Measurements from ENCODE around the gene EXT2. TPM values are rescaled to one million over a fixed set of nuclear protein-coding genes. Genes with fewer than 3 reads are reported as not detected.

Gene EXT2
- total RNA-seq, 2 donors from 2014 or later, result 47.7 to 60.3 TPM

- H3K36me3 Mint-ChIP-seq (ENCODE audit: low read depth), result peaks cover 11% of the 10 kb centered on the region
- peak; percentile 51 for TF ChIP-seq CTCF (conservative IDR thresholded peaks at IDR 0.05)
- DNase-seq, result no peak
- Histone ChIP-seq H3K27ac (ENCODE audit: low read depth, low read length) (no peak overlapping the region), H3K9ac (ENCODE audit: extremely low read depth, low read length, poor library complexity, severe bottlenecking) (no peak overlapping the region), H3K36me3 (ENCODE audit: control insufficient read depth, insufficient read depth, low read length) (no peaks in the 10 kb centered on the region), H3K27me3 (ENCODE audit: control insufficient read depth, insufficient read depth, low read length, poor library complexity, severe bottlenecking) (no peaks in the 10 kb centered on the region), H3K4me1 (ENCODE audit: control insufficient read depth, insufficient read depth, low read length) (peaks cover under 1% of the 10 kb centered on the region), H3K9me3 (ENCODE audit: control insufficient read depth, low read length) (peaks cover 16% of the 10 kb centered on the region), H3K4me3 (ENCODE audit: low read length) (no peak overlapping the region)
- peaks cover 39% of the 10 kb centered on the region for H3K4me1 Mint-ChIP-seq
- H3K27ac Mint-ChIP-seq, result no peak overlapping the region
- H3K27me3 Mint-ChIP-seq (ENCODE audit: insufficient read depth), result no peaks in the 10 kb centered on the region
- peaks cover 12% of the 10 kb centered on the region for H3K9me3 Mint-ChIP-seq
- 92 to 100% methylated on average over 2 of the region's 2 CpGs for WGBS, 2 experiments (ENCODE audit: insufficient coverage in 1 of 2, insufficient read length in 1 of 2)
- H3K4me3 Mint-ChIP-seq, result no peak overlapping the region
These were observed 102.8 kb downstream of the EXT2 start for GRCh38 chr11:44198146-44198724.

- Mint-ChIP-seq H3K4me1 (peaks cover 44% of the 10 kb centered on the region), H3K27ac (no peak overlapping the region), H3K9me3 (peaks cover 12% of the 10 kb centered on the region), H3K36me3 (ENCODE audit: low read depth) (peaks cover 11% of the 10 kb centered on the region), H3K4me3 (no peak overlapping the region), H3K27me3 (ENCODE audit: insufficient read depth) (no peaks in the 10 kb centered on the region)
- WGBS, 2 experiments (ENCODE audit: insufficient coverage in 1 of 2, insufficient read length in 1 of 2), result 0 to 59% methylated on average over 1 of the region's 1 CpG
- Histone ChIP-seq H3K27me3 (ENCODE audit: control insufficient read depth, insufficient read depth, low read length, poor library complexity, severe bottlenecking) (no peaks in the 10 kb centered on the region), H3K9ac (ENCODE audit: extremely low read depth, low read length, poor library complexity, severe bottlenecking) (no peak overlapping the region), H3K4me3 (ENCODE audit: low read length) (no peak overlapping the region), H3K27ac (ENCODE audit: low read depth, low read length) (no peak overlapping the region), H3K36me3 (ENCODE audit: control insufficient read depth, insufficient read depth, low read length) (no peaks in the 10 kb centered on the region), H3K4me1 (ENCODE audit: control insufficient read depth, insufficient read depth, low read length) (peaks cover 3% of the 10 kb centered on the region), H3K9me3 (ENCODE audit: control insufficient read depth, low read length) (peaks cover 16% of the 10 kb centered on the region)
- TF ChIP-seq CTCF (conservative IDR thresholded peaks at IDR 0.05), result no peak
- no peak for DNase-seq
These were observed 103.8 kb downstream of the EXT2 start for GRCh38 chr11:44199298-44199697.

GRCh38 chr11:44199816-44200215 lies 104.3 kb downstream of the EXT2 start:
- Histone ChIP-seq H3K4me1 (ENCODE audit: control insufficient read depth, insufficient read depth, low read length) (peaks cover 3% of the 10 kb centered on the region), H3K27me3 (ENCODE audit: control insufficient read depth, insufficient read depth, low read length, poor library complexity, severe bottlenecking) (no peaks in the 10 kb centered on the region), H3K4me3 (ENCODE audit: low read length) (no peak overlapping the region), H3K27ac (ENCODE audit: low read depth, low read length) (no peak overlapping the region), H3K36me3 (ENCODE audit: control insufficient read depth, insufficient read depth, low read length) (no peaks in the 10 kb centered on the region), H3K9ac (ENCODE audit: extremely low read depth, low read length, poor library complexity, severe bottlenecking) (no peak overlapping the region), H3K9me3 (ENCODE audit: control insufficient read depth, low read length) (peaks cover 16% of the 10 kb centered on the region)
- Mint-ChIP-seq H3K4me3 (no peak overlapping the region), H3K27ac (no peak overlapping the region), H3K4me1 (peaks cover 44% of the 10 kb centered on the region), H3K9me3 (peaks cover 9% of the 10 kb centered on the region), H3K36me3 (ENCODE audit: low read depth) (peaks cover 9% of the 10 kb centered on the region), H3K27me3 (ENCODE audit: insufficient read depth) (no peaks in the 10 kb centered on the region)
- no peak for DNase-seq
- no peak for TF ChIP-seq CTCF (conservative IDR thresholded peaks at IDR 0.05)
- WGBS, 2 experiments (ENCODE audit: insufficient coverage in 1 of 2, insufficient read length in 1 of 2), result 100% methylated on average over 1 of the region's 4 CpGs; no CpG with 5 or more reads in 1 of the 2 experiments

Data from endodermal cell (in vitro differentiated cells).